ENCODE results near the gene CHST9.
"Not testable (repeated sequence)": the region's sequence is repeated elsewhere in the genome, so short reads cannot be mapped to it uniquely, and the experiment has no call there.

The CHST9 gene

GRCh38 chr18:26978812-26979341 is 206.2 kb downstream of the CHST9 start:
- no peak overlapping the region for H2AFZ ChIP-seq (ENCODE audit: low read depth, low read length)
- H3K36me3 ChIP-seq (replicated peaks; ENCODE audit: low read depth, low read length) = no peaks in the 10 kb centered on the region
- H3K9ac ChIP-seq (ENCODE audit: low read length) = no peak overlapping the region
- TF ChIP-seq EZH2phosphoT487 (IDR thresholded peaks at IDR 0.05; ENCODE audit: low read depth) (no peak), CTCF (IDR thresholded peaks at IDR 0.05; ENCODE audit: low read depth, low read length) (no peak)
- no peaks in the 10 kb centered on the region for H3K27me3 ChIP-seq (ENCODE audit: low read depth, low read length)
- no peak overlapping the region for H3K27ac ChIP-seq (ENCODE audit: low read length)
- no peaks in the 10 kb centered on the region for H4K20me1 ChIP-seq (ENCODE audit: insufficient read depth, low read length)
- no peaks in the 10 kb centered on the region for H3K4me1 ChIP-seq (ENCODE audit: low read length)
- H3K4me2 ChIP-seq (ENCODE audit: low read length) = no peak overlapping the region
- no peaks in the 10 kb centered on the region for H3K79me2 ChIP-seq (ENCODE audit: low read length)
- no peaks in the 10 kb centered on the region for H3K9me3 ChIP-seq (ENCODE audit: insufficient read depth, low read length)
- no peak overlapping the region for H3K4me3 ChIP-seq (ENCODE audit: low read length)

- Histone ChIP-seq H3K79me2 (ENCODE audit: low read length) (no peaks in the 10 kb centered on the region), H3K36me3 (replicated peaks; ENCODE audit: low read depth, low read length) (no peaks in the 10 kb centered on the region), H3K4me2 (ENCODE audit: low read length) (no peak overlapping the region), H3K4me1 (ENCODE audit: low read length) (no peaks in the 10 kb centered on the region), H2AFZ (ENCODE audit: low read depth, low read length) (no peak overlapping the region), H3K9me3 (ENCODE audit: insufficient read depth, low read length) (no peaks in the 10 kb centered on the region), H4K20me1 (ENCODE audit: insufficient read depth, low read length) (no peaks in the 10 kb centered on the region), H3K9ac (ENCODE audit: low read length) (no peak overlapping the region), H3K27me3 (ENCODE audit: low read depth, low read length) (no peaks in the 10 kb centered on the region), H3K27ac (ENCODE audit: low read length) (no peak overlapping the region), H3K4me3 (ENCODE audit: low read length) (no peak overlapping the region)
- no peak for TF ChIP-seq CTCF (IDR thresholded peaks at IDR 0.05; ENCODE audit: low read depth, low read length)
- no peak for TF ChIP-seq EZH2phosphoT487 (IDR thresholded peaks at IDR 0.05; ENCODE audit: low read depth)
These were observed 207.3 kb downstream of the CHST9 start for GRCh38 chr18:26977781-26978180.

GRCh38 chr18:26976206-26976605 is 208.9 kb downstream of the CHST9 start:
- Histone ChIP-seq H3K4me1 (ENCODE audit: low read length) (no peaks in the 10 kb centered on the region), H3K9ac (ENCODE audit: low read length) (no peak overlapping the region), H2AFZ (ENCODE audit: low read depth, low read length) (no peak overlapping the region), H4K20me1 (ENCODE audit: insufficient read depth, low read length) (no peaks in the 10 kb centered on the region), H3K4me2 (ENCODE audit: low read length) (no peak overlapping the region), H3K9me3 (ENCODE audit: insufficient read depth, low read length) (no peaks in the 10 kb centered on the region), H3K4me3 (ENCODE audit: low read length) (no peak overlapping the region), H3K27me3 (ENCODE audit: low read depth, low read length) (no peaks in the 10 kb centered on the region), H3K27ac (ENCODE audit: low read length) (no peak overlapping the region), H3K36me3 (replicated peaks; ENCODE audit: low read depth, low read length) (no peaks in the 10 kb centered on the region), H3K79me2 (ENCODE audit: low read length) (no peaks in the 10 kb centered on the region)
- TF ChIP-seq CTCF (IDR thresholded peaks at IDR 0.05; ENCODE audit: low read depth, low read length) (no peak), EZH2phosphoT487 (IDR thresholded peaks at IDR 0.05; ENCODE audit: low read depth) (no peak)

DNA sequence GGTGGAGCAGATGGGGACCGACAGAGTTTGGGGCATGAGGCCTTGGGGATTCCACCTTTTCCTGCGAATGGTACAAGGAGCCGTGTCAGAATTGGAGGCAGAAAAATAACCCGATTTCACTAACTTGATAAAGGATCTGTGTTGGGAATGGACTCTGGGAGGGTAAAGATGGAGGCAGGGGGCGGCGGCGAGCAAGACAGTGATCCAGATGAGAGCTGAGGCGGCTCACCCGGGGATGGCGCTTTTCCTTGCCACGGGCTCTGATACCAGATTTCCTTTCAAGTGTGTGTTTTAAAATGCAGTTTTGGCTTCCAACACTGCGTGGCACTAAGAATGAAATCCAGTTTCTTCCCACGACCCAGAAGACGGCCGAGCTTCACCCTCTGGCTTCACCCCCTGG is 212.6 kb downstream of the CHST9 start:
- not testable (repeated sequence) for H3K27me3 ChIP-seq (ENCODE audit: low read depth, low read length); H3K4me2 ChIP-seq (ENCODE audit: low read length); H3K9ac ChIP-seq (ENCODE audit: low read length); H3K36me3 ChIP-seq (replicated peaks; ENCODE audit: low read depth, low read length); H4K20me1 ChIP-seq (ENCODE audit: insufficient read depth, low read length); H3K4me1 ChIP-seq (ENCODE audit: low read length); H3K9me3 ChIP-seq (ENCODE audit: insufficient read depth, low read length); H3K79me2 ChIP-seq (ENCODE audit: low read length); H2AFZ ChIP-seq (ENCODE audit: low read depth, low read length); H3K27ac ChIP-seq (ENCODE audit: low read length); H3K4me3 ChIP-seq (ENCODE audit: low read length)

GRCh38 chr18:26971409-26971808 is 213.7 kb downstream of the CHST9 start:
- no peaks in the 10 kb centered on the region for H4K20me1 ChIP-seq (ENCODE audit: insufficient read depth, low read length)

More at GRCh38 chr18:26971409-26971808, 213.7 kb downstream of the CHST9 start:
- no peak overlapping the region for H3K27ac ChIP-seq (ENCODE audit: low read length)
- no peak for TF ChIP-seq EZH2phosphoT487 (IDR thresholded peaks at IDR 0.05; ENCODE audit: low read depth)
- no peak for TF ChIP-seq CTCF (IDR thresholded peaks at IDR 0.05; ENCODE audit: low read depth, low read length)
- H3K79me2 ChIP-seq (ENCODE audit: low read length) = no peaks in the 10 kb centered on the region
- no peaks in the 10 kb centered on the region for H3K9me3 ChIP-seq (ENCODE audit: insufficient read depth, low read length)
- no peak overlapping the region for H3K4me2 ChIP-seq (ENCODE audit: low read length)
- H3K9ac ChIP-seq (ENCODE audit: low read length) = no peak overlapping the region
- H3K36me3 ChIP-seq (replicated peaks; ENCODE audit: low read depth, low read length) = no peaks in the 10 kb centered on the region
- no peaks in the 10 kb centered on the region for H3K4me1 ChIP-seq (ENCODE audit: low read length)
- H3K4me3 ChIP-seq (ENCODE audit: low read length) = no peak overlapping the region
- no peaks in the 10 kb centered on the region for H3K27me3 ChIP-seq (ENCODE audit: low read depth, low read length)
- no peak overlapping the region for H2AFZ ChIP-seq (ENCODE audit: low read depth, low read length)

All from OCI-LY3 (cell line).